Nephron (organoid): Measurements from ENCODE around the gene NUP62.

ENCODE experiments used
- H3K27ac Mint-ChIP-seq, 3 experiments: 2 replicates each; pipeline ENCODE4 v1.8.0; 2020; ENCODE audit warnings: mixed read lengths in 3 of 3, mild to moderate bottlenecking in 2 of 3, moderate library complexity in 1 of 3
- H3K27me3 Mint-ChIP-seq: 2 replicates; pipeline ENCODE4 v1.8.0; 2021; ENCODE audit warnings: low read depth, mild to moderate bottlenecking, moderate library complexity, mixed read lengths
- H3K36me3 Mint-ChIP-seq: 2 replicates; pipeline ENCODE4 v1.8.0; 2020; ENCODE audit warnings: low read depth, mixed read lengths
- H3K4me1 Mint-ChIP-seq: 2 replicates; pipeline ENCODE4 v1.8.0; 2020; ENCODE audit warnings: mixed read lengths
- H3K4me3 Mint-ChIP-seq, 3 experiments: 2 replicates each; pipeline ENCODE4 v1.8.0; 2020; ENCODE audit warnings: mild to moderate bottlenecking in 3 of 3, mixed read lengths in 3 of 3, moderate library complexity in 2 of 3
- H3K9me3 Mint-ChIP-seq: 2 replicates; pipeline ENCODE4 v1.8.0; 2020; ENCODE audit warnings: mixed read lengths
- TF ChIP-seq, protein P1 (sequence below), 3 experiments: fragments of 200-600 bp; sonication (generic); IDR thresholded peaks; one replicate each; pipeline ENCODE4 v1.5.0; 2021; ENCODE audit warnings: antibody characterized with exemption in 3 of 3; ENCODE audit not compliant: unreplicated experiment in 3 of 3

NUP62 gene

DNA sequence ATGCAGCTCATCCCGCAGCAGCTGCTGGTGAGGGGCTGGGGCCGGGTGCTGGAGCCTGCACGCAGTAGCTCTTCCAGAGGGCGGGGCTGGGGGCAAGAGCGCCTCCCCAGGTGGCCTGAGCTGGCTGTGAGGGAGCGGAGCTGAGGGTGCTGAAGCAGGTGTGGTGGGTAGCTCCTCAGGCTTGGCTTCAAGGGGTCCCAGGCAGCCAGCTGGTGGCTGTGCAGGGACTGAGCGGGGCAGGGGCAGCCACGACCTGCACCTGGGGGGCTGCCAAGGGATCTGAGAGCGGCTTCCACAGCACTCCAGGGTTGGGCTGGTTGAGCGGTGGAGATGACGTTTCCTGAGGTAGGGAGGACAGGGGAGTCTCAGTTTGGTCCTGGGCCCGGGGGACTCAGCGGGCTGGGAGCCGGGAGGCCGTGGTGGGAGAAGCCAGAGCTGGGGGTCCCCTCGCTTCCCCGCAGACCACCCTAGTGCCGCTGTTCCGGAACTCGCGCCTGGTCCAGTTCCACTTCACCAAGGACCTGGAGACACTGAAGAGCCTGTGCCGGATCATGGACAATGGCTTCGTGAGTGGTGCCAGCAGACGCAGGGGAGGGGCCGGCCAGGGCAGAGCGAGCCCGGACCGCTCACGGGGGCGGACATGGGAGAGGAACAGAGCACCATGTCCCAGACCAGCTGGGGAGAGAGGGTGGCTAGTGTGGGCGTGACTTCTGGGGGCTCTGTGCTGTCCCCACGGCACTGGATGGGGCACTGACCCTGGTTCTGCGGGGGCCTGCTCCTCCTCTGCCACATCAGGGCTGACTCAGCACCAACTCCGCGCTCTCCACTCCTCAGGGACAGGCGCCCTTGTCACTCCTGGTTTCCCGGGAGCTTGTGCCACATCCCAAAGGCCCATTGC, 71.0 kb downstream of the NUP62 start:
- H3K36me3 Mint-ChIP-seq: peaks cover 21% of the 10 kb centered on the region
- H3K4me1 Mint-ChIP-seq: peaks cover 10% of the 10 kb centered on the region
- no peak overlapping the region for H3K4me3 Mint-ChIP-seq
- TF ChIP-seq, protein P1, sequence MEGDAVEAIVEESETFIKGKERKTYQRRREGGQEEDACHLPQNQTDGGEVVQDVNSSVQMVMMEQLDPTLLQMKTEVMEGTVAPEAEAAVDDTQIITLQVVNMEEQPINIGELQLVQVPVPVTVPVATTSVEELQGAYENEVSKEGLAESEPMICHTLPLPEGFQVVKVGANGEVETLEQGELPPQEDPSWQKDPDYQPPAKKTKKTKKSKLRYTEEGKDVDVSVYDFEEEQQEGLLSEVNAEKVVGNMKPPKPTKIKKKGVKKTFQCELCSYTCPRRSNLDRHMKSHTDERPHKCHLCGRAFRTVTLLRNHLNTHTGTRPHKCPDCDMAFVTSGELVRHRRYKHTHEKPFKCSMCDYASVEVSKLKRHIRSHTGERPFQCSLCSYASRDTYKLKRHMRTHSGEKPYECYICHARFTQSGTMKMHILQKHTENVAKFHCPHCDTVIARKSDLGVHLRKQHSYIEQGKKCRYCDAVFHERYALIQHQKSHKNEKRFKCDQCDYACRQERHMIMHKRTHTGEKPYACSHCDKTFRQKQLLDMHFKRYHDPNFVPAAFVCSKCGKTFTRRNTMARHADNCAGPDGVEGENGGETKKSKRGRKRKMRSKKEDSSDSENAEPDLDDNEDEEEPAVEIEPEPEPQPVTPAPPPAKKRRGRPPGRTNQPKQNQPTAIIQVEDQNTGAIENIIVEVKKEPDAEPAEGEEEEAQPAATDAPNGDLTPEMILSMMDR (IDR thresholded peaks at IDR 0.05; ENCODE audit: unreplicated experiment in 3 of 3): no peak
- peak overlapping the region in 1 of 3 experiments; percentile 22 for H3K27ac Mint-ChIP-seq
- H3K27me3 Mint-ChIP-seq: no peaks in the 10 kb centered on the region
- H3K9me3 Mint-ChIP-seq: no peaks in the 10 kb centered on the region

DNA sequence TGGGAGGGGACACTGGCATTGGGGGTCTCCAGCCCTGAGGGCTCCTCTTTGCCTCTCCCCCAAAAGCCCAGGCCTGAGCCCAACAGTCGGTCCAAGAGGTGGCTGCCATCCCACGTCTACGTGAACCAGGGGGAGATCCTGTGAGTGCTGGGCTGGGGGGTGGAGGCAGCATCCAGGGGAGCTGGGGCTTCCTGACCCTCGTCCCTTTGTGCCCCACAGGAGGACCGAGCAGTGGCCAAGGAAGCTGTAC, 71.5 kb downstream of the NUP62 start:
- Mint-ChIP-seq H3K27ac (no peak overlapping the region), H3K36me3 (peaks cover 20% of the 10 kb centered on the region), H3K9me3 (no peaks in the 10 kb centered on the region), H3K4me1 (peaks cover 12% of the 10 kb centered on the region), H3K4me3 (no peak overlapping the region), H3K27me3 (no peaks in the 10 kb centered on the region)
- TF ChIP-seq, protein P1 (IDR thresholded peaks at IDR 0.05; ENCODE audit: unreplicated experiment in 3 of 3): no peak

DNA sequence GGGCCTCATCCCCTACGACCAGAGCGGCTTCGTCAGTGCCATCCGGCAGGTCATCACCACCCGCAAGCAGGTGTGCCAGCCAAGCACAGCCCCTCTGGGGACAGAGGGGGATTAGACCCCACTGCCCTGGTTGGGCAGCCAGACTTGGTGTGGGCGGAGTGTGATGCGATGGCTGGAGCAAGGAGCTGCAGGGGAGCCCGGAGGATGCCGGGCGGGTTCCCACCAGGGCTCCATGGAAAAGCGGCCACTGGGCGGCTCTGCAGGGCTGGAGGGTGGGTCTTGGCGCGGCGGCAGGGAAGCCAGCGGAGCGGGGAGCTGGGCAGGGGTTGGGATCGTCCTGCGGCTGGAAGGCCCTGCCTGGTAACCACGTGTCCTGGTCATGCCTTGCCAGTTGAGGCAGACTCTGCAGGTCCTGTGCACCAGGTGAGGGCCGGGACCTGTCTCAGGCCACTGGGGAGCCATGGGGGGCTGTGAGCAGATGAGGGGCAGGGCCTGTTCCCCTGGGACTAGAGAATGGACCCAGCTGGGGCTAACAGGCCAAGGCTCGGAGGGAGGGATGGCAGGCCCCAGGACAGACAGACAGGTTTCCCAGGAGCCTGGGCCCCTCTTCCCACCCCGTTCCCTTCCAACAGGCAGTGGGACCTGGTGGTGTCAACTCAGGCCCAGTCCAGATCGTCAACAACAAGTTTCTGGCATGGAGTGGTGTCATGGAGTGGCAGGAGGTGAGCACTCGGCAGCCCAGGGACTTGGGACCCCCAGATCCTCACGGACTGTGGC, 72.1 kb downstream of the NUP62 start:
- H3K27ac Mint-ChIP-seq: no peak overlapping the region
- TF ChIP-seq, protein P1 (IDR thresholded peaks at IDR 0.05; ENCODE audit: unreplicated experiment in 3 of 3): no peak
- peaks cover 17% of the 10 kb centered on the region for H3K4me1 Mint-ChIP-seq
- H3K4me3 Mint-ChIP-seq: no peak overlapping the region
- H3K36me3 Mint-ChIP-seq: peaks cover 24% of the 10 kb centered on the region
- no peaks in the 10 kb centered on the region for H3K9me3 Mint-ChIP-seq
- no peaks in the 10 kb centered on the region for H3K27me3 Mint-ChIP-seq
